ENCODE measurements around the gene CERS5. TPM values are rescaled to one million over a fixed set of nuclear protein-coding genes. Genes with fewer than 3 reads are reported as not detected.

CERS5 gene
- total RNA-seq, 1 donor from 2014 or later: 72.3 TPM

DNA sequence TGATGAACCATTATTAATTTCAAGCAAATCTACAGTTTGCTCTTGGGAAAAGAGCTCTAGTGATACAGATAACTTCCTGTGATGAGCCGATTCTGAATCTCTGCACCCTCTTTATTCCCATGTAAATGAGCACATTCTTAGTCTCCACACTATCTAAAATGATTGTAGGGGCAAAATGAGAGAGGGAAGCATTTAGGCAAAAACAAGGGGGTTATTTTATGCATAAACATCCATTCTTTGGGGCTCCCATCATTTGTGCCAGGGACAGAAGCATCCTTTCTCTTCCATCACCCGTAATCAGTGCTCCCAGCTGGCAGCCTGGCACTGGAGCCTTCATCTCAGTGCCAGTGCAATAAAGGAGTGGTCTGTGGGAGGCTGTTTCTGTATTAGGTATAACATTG, 65.0 kb downstream of the CERS5 start:
- Mint-ChIP-seq H3K9me3 (ENCODE audit: unreplicated experiment) (no peaks in the 10 kb centered on the region), H3K27ac (ENCODE audit: unreplicated experiment) (no peak overlapping the region), H3K4me3 (ENCODE audit: unreplicated experiment) (no peak overlapping the region), H3K27me3 (ENCODE audit: unreplicated experiment) (no peaks in the 10 kb centered on the region), H3K36me3 (ENCODE audit: unreplicated experiment) (peaks cover 26% of the 10 kb centered on the region), H3K4me1 (ENCODE audit: unreplicated experiment) (peaks cover 13% of the 10 kb centered on the region)
- TF ChIP-seq, protein P1, sequence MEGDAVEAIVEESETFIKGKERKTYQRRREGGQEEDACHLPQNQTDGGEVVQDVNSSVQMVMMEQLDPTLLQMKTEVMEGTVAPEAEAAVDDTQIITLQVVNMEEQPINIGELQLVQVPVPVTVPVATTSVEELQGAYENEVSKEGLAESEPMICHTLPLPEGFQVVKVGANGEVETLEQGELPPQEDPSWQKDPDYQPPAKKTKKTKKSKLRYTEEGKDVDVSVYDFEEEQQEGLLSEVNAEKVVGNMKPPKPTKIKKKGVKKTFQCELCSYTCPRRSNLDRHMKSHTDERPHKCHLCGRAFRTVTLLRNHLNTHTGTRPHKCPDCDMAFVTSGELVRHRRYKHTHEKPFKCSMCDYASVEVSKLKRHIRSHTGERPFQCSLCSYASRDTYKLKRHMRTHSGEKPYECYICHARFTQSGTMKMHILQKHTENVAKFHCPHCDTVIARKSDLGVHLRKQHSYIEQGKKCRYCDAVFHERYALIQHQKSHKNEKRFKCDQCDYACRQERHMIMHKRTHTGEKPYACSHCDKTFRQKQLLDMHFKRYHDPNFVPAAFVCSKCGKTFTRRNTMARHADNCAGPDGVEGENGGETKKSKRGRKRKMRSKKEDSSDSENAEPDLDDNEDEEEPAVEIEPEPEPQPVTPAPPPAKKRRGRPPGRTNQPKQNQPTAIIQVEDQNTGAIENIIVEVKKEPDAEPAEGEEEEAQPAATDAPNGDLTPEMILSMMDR (IDR thresholded peaks at IDR 0.05): no peak
- DNase-seq (ENCODE audit: extremely low spot score, unreplicated experiment): no peak

DNA sequence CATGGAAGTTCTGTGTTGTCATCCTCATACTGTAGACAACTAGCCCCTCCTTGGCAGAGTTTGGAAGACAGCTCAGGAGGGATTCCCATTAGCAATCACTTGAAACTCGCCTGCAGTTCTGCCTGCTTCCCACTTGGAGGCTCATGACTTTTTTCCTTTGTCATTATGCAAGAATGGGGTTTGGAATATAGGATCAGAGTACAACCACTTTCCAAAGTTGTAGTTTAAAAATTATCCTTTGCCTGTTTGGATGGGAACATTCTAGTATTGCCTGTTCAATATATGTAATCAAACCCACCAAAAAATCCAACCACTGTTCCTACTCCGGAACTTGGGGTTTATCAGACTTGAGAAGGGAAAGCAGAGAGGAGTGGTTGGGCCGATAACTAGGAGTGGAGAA, 65.5 kb downstream of the CERS5 start:
- peaks cover 13% of the 10 kb centered on the region for H3K4me1 Mint-ChIP-seq (ENCODE audit: unreplicated experiment)
- TF ChIP-seq, protein P1 (IDR thresholded peaks at IDR 0.05): peak; percentile 55
- H3K27me3 Mint-ChIP-seq (ENCODE audit: unreplicated experiment): no peaks in the 10 kb centered on the region
- H3K36me3 Mint-ChIP-seq (ENCODE audit: unreplicated experiment): peaks cover 29% of the 10 kb centered on the region
- no peaks in the 10 kb centered on the region for H3K9me3 Mint-ChIP-seq (ENCODE audit: unreplicated experiment)
- H3K27ac Mint-ChIP-seq (ENCODE audit: unreplicated experiment): peak overlapping the region; percentile 70
- DNase-seq (ENCODE audit: extremely low spot score, unreplicated experiment): no peak
- H3K4me3 Mint-ChIP-seq (ENCODE audit: unreplicated experiment): no peak overlapping the region

GRCh38 chr12:50100561-50100960, 66.6 kb downstream of the CERS5 start:
- TF ChIP-seq, protein P1 (IDR thresholded peaks at IDR 0.05): no peak
- Mint-ChIP-seq H3K36me3 (ENCODE audit: unreplicated experiment) (peaks cover 40% of the 10 kb centered on the region), H3K4me3 (ENCODE audit: unreplicated experiment) (no peak overlapping the region), H3K27ac (ENCODE audit: unreplicated experiment) (no peak overlapping the region), H3K9me3 (ENCODE audit: unreplicated experiment) (no peaks in the 10 kb centered on the region), H3K27me3 (ENCODE audit: unreplicated experiment) (no peaks in the 10 kb centered on the region), H3K4me1 (ENCODE audit: unreplicated experiment) (peaks cover 13% of the 10 kb centered on the region)
- no peak for DNase-seq (ENCODE audit: extremely low spot score, unreplicated experiment)

DNA sequence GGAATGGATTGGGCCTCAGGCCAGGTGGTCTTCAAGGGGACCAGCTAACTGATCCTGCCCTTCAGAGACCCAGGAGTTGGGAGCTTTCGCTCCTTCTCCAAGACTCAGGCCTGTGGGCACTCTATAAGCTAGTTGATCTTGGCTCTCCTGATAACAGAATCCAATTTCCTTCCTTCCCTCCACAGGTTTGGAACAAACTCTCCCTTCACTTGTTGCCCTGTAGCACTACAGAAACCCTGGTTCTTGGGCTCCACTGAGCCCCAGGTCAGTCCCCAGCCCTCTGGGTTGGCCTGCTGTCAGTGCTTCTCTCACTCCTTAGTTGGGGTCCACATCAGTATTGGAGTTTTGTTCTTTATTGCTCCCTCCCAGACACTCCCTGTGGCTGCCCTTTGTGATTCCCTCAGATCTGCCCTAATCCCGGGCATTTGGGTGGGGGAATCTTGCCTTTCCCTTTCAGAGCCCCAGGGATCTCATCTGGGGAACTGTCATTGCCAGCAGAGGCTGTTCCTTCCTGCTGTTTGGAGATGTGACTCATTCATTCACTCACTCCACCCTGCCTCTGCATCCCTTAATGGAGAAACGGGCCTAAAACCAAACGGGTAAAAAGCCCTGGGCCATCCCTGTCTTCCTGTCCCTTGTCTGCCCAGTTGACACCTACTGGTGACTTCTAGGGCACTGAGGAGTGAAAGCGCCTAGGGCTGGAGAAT, 67.7 kb downstream of the CERS5 start:
- H3K4me1 Mint-ChIP-seq (ENCODE audit: unreplicated experiment): peaks cover 13% of the 10 kb centered on the region

GRCh38 chr12:50097952-50098351, 69.2 kb downstream of the CERS5 start:
- TF ChIP-seq, protein P1 (IDR thresholded peaks at IDR 0.05): no peak
- peaks cover 13% of the 10 kb centered on the region for H3K4me1 Mint-ChIP-seq (ENCODE audit: unreplicated experiment)
- H3K9me3 Mint-ChIP-seq (ENCODE audit: unreplicated experiment): no peaks in the 10 kb centered on the region
- H3K4me3 Mint-ChIP-seq (ENCODE audit: unreplicated experiment): no peak overlapping the region
- peaks cover 55% of the 10 kb centered on the region for H3K36me3 Mint-ChIP-seq (ENCODE audit: unreplicated experiment)
- no peak for DNase-seq (ENCODE audit: extremely low spot score, unreplicated experiment)
- peak overlapping the region; percentile 27 for H3K27ac Mint-ChIP-seq (ENCODE audit: unreplicated experiment)
- H3K27me3 Mint-ChIP-seq (ENCODE audit: unreplicated experiment): no peaks in the 10 kb centered on the region

More for the DNA sequence above, 67.7 kb downstream of the CERS5 start:
- no peak for DNase-seq (ENCODE audit: extremely low spot score, unreplicated experiment)
- no peak overlapping the region for H3K4me3 Mint-ChIP-seq (ENCODE audit: unreplicated experiment)
- H3K9me3 Mint-ChIP-seq (ENCODE audit: unreplicated experiment): no peaks in the 10 kb centered on the region
- TF ChIP-seq, protein P1 (IDR thresholded peaks at IDR 0.05): no peak
- H3K27me3 Mint-ChIP-seq (ENCODE audit: unreplicated experiment): no peaks in the 10 kb centered on the region
- H3K27ac Mint-ChIP-seq (ENCODE audit: unreplicated experiment): peak overlapping the region; percentile 63
- H3K36me3 Mint-ChIP-seq (ENCODE audit: unreplicated experiment): peaks cover 48% of the 10 kb centered on the region
